Left ventricle myocardium inferior (tissue), 1 donor: ENCODE results near the gene ZNF480. TPM values are rescaled to one million over a fixed set of nuclear protein-coding genes. Genes with fewer than 3 reads are reported as not detected.
A peak's percentile ranks its signal among the peaks of the same experiment; 100 is the strongest.

Experiments
- DNase-seq: peaks from one replicate; pipeline ENCODE4 v3.0.0-alpha.2; 2020
- H3K27ac ChIP-seq: fragments of 200-600 bp; replicated peaks from 2 replicates; pipeline ENCODE4 v1.8.0; 2021
- H3K27me3 ChIP-seq: fragments of 200-600 bp; 2 replicates; pipeline ENCODE4 v1.8.0; 2021; ENCODE audit warnings: low read depth
- H3K36me3 ChIP-seq: fragments of 200-600 bp; 2 replicates; pipeline ENCODE4 v1.8.0; 2021
- H3K4me1 ChIP-seq: fragments of 200-600 bp; 2 replicates; pipeline ENCODE4 v1.8.0; 2021
- H3K4me3 ChIP-seq: fragments of 200-600 bp; 2 replicates; pipeline ENCODE4 v1.8.0; 2021; ENCODE audit warnings: mild to moderate bottlenecking, moderate library complexity
- H3K9me3 ChIP-seq: fragments of 200-600 bp; replicated peaks from 2 replicates; pipeline ENCODE4 v1.8.0; 2021
- intact Hi-C: fragments of 100-400 bp; cut with micrococcal nuclease; formaldehyde crosslinking; loops from one replicate; pipeline ENCODE4 v1.11.0; 2022
- total RNA-seq: library from RNA; stranded (reverse); fragmentation: NEBNext Ultra II Directional; extraction: Animal tissue kit (Norgen Biotek cat#: 25700); gene quantifications from one replicate; pipeline ENCODE4 v1.2.1, GENCODE V29; 2021
- TF ChIP-seq, protein P1 (sequence below): fragments of 200-600 bp; IDR thresholded peaks from 2 replicates; pipeline ENCODE4 v1.8.0; 2021; ENCODE audit warnings: antibody characterized with exemption, mild to moderate bottlenecking, borderline replicate concordance
- donor health status: DM: no; HTN: yes; CAD: no; lungs with severe emphysema.

Gene ZNF480
- total RNA-seq, 1 donor from 2014 or later, result 18.9 TPM

DNA sequence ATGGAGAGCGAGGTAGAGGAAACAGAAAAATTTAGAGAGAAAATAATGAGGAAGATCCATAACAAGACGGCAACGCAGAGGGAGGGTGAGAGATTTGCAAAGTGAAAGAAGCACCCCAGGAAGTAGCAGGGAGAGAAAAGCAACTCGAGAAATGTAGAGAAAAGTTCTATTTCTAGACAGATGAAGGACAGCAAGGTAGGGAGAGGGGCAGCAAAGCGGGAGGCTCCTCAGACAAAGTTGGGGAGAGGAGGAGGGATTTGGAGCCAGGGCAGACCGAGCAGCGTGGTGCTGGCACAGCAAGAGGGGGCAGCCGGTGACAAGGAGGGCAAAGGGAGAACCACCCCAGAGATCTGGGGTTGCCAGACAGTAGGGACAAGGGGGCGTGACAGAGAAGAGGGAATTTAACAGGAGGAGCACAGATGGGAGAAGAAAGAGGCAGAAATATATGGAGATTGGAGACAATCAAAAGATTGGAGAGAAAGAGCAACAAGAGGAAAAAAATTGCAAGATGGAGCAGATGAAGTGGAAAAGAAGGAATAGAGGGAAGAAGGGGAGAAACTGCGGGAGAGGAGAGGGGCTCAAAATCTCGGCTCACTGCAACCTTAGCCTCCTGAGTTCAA, 26.6 kb upstream of the ZNF480 start:
- Histone ChIP-seq H3K4me1 (peaks cover 43% of the 10 kb centered on the region), H3K9me3 (no peaks in the 10 kb centered on the region), H3K36me3 (peaks cover 6% of the 10 kb centered on the region), H3K4me3 (peak overlapping the region; percentile 99), H3K27ac (peak overlapping the region; percentile 97), H3K27me3 (no peaks in the 10 kb centered on the region)
- intact Hi-C loops, result no loop called here
- TF ChIP-seq, protein P1, sequence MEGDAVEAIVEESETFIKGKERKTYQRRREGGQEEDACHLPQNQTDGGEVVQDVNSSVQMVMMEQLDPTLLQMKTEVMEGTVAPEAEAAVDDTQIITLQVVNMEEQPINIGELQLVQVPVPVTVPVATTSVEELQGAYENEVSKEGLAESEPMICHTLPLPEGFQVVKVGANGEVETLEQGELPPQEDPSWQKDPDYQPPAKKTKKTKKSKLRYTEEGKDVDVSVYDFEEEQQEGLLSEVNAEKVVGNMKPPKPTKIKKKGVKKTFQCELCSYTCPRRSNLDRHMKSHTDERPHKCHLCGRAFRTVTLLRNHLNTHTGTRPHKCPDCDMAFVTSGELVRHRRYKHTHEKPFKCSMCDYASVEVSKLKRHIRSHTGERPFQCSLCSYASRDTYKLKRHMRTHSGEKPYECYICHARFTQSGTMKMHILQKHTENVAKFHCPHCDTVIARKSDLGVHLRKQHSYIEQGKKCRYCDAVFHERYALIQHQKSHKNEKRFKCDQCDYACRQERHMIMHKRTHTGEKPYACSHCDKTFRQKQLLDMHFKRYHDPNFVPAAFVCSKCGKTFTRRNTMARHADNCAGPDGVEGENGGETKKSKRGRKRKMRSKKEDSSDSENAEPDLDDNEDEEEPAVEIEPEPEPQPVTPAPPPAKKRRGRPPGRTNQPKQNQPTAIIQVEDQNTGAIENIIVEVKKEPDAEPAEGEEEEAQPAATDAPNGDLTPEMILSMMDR, result no peak
- DNase-seq, result no peak

DNA sequence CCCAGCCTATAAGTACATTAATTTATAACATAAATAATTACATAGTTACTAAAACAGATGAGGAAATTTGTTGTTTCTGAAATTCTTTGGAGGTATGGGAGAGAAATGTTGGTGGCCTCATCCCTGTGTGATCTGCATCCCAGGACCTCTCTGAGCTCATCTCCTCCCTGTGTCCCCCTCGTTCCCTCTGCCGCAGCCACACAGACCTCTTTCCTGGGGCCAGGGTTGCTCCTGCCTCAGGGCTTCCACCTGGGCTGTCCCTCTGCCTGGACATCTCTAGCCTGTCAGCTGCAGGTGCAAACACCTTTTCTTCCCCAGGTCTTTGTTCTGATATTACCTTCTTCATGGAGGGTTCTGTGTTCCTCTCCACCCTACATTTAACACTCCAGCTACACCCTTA, 23.7 kb upstream of the ZNF480 start:
- intact Hi-C loops, result no loop called here
- H3K9me3 ChIP-seq, result no peaks in the 10 kb centered on the region
- H3K36me3 ChIP-seq, result peaks cover 6% of the 10 kb centered on the region
- no peaks in the 10 kb centered on the region for H3K27me3 ChIP-seq
- TF ChIP-seq, protein P1, result no peak
- H3K4me3 ChIP-seq, result no peak overlapping the region
- H3K4me1 ChIP-seq, result peaks cover 60% of the 10 kb centered on the region
- no peak overlapping the region for H3K27ac ChIP-seq
- no peak for DNase-seq

DNA sequence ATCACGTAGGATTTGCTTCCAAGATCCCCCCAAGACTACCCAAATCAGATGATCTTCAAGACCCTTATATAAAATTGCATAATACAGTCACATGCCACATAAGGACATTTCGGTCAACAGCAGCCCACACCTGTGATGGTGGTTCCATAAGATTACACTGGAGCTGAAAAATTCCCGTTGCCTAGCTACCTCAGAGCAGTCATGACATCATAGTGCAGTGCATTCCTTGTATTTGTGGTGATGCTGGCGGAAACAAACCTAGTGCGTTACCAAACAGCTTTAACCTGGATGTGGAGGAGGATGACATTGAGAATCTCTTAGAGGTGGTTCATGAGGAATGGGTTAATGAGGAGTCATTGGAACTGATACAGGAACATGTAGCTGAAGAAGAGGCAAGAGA, 22.8 kb upstream of the ZNF480 start:
- Histone ChIP-seq H3K36me3 (peaks cover 6% of the 10 kb centered on the region), H3K27ac (no peak overlapping the region), H3K4me1 (peaks cover 55% of the 10 kb centered on the region), H3K9me3 (peaks cover 4% of the 10 kb centered on the region), H3K4me3 (no peak overlapping the region), H3K27me3 (no peaks in the 10 kb centered on the region)
- intact Hi-C loops, result no loop called here
- no peak for DNase-seq
- TF ChIP-seq, protein P1, result no peak

DNA sequence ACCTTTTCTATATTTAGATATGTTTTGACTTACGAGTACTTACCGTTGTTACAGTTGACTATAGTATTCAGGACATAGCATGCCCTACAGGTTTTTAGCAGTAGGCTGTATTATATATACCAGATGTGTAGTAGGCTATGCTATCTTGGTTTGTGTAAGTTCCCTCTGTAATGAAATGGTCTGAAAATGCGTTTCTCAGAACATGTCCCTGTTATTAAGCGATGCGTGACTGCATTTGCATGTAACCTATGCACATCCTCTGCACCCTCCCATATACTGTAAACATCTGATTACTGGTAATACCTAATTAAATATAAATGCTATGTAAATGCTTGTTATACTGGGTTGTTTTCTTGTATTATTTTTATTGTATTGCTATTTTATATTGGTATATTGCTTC, 21.0 kb upstream of the ZNF480 start:
- DNase-seq, result no peak
- TF ChIP-seq, protein P1, result no peak
- H3K27me3 ChIP-seq, result no peaks in the 10 kb centered on the region
- no peak overlapping the region for H3K4me3 ChIP-seq
- peaks cover 7% of the 10 kb centered on the region for H3K9me3 ChIP-seq
- peaks cover 11% of the 10 kb centered on the region for H3K36me3 ChIP-seq
- peaks cover 40% of the 10 kb centered on the region for H3K4me1 ChIP-seq
- no peak overlapping the region for H3K27ac ChIP-seq
- intact Hi-C loops, result no loop called here

DNA sequence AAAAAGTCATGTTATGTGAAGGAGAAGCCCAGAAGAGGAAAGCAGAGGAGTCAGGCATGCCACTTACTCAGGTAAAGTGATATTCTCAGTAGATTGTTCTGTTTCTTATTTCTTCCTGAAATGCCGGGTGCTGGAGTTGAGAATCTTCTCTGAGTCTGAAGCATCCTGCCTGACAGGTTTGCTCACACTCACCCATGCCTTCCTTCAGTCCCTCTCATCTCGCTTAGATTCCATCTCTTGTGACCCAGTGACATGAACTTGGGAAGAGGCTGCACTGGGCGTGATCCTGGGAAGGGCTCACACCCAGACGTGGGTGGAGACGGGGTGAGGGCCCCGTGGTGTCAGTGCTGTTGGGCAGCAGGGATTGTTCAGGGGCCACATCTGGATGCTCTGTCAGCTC, 19.5 kb upstream of the ZNF480 start:
- peaks cover 16% of the 10 kb centered on the region for H3K36me3 ChIP-seq
- intact Hi-C loops, result no loop called here
- H3K4me3 ChIP-seq, result no peak overlapping the region
- H3K27me3 ChIP-seq, result no peaks in the 10 kb centered on the region
- H3K27ac ChIP-seq, result no peak overlapping the region
- no peak for DNase-seq
- peaks cover 30% of the 10 kb centered on the region for H3K4me1 ChIP-seq
- peaks cover 7% of the 10 kb centered on the region for H3K9me3 ChIP-seq
- TF ChIP-seq, protein P1, result no peak
